ENCODE results near the gene SLC7A6.

SLC7A6 gene

GRCh38 chr16:68235108-68235886 is 29.0 kb upstream of the SLC7A6 start:
- DNase-seq (ENCODE audit: low spot score): no peak

GRCh38 chr16:68235887-68236136 is 28.5 kb upstream of the SLC7A6 start, which contains the start of gene ESRP2:
Gene ESRP2 (minus strand): TSS chr16:68236127. CDS start chr16:68236045, 82 bp downstream.
- DNase-seq (ENCODE audit: low spot score): no peak

- no peak for DNase-seq (ENCODE audit: low spot score)
Observed at GRCh38 chr16:68236137-68236825, 28.0 kb upstream of the SLC7A6 start.

GRCh38 chr16:68236826-68237242 is 27.5 kb upstream of the SLC7A6 start:
- DNase-seq (ENCODE audit: low spot score): no peak

GRCh38 chr16:68237243-68238028 is 26.9 kb upstream of the SLC7A6 start:
- peak; percentile 93 for DNase-seq (ENCODE audit: low spot score)

- DNase-seq (ENCODE audit: low spot score): no peak
Observed at GRCh38 chr16:68238029-68238345, 26.3 kb upstream of the SLC7A6 start.

GRCh38 chr16:68242085-68242484 is 22.2 kb upstream of the SLC7A6 start:
- DNase-seq (ENCODE audit: low spot score): no peak

GRCh38 chr16:68242926-68243858 is 21.1 kb upstream of the SLC7A6 start:
- DNase-seq (ENCODE audit: low spot score): no peak

GRCh38 chr16:68244481-68244902 is 19.8 kb upstream of the SLC7A6 start:
- DNase-seq (ENCODE audit: low spot score): no peak

GRCh38 chr16:68244903-68245853 is 19.1 kb upstream of the SLC7A6 start, which contains the start of gene PLA2G15:
Gene PLA2G15 (plus strand): TSS chr16:68245373. CDS start chr16:68245427, 54 bp downstream.
- DNase-seq (ENCODE audit: low spot score): peak; percentile 93

GRCh38 chr16:68246121-68246520 is 18.2 kb upstream of the SLC7A6 start:
- no peak for DNase-seq (ENCODE audit: low spot score)

GRCh38 chr16:68246666-68247065 is 17.7 kb upstream of the SLC7A6 start:
- no peak for DNase-seq (ENCODE audit: low spot score)

GRCh38 chr16:68247400-68247799 is 16.9 kb upstream of the SLC7A6 start:
- DNase-seq (ENCODE audit: low spot score): no peak

- DNase-seq (ENCODE audit: low spot score): no peak
Observed at GRCh38 chr16:68247932-68248331, 16.4 kb upstream of the SLC7A6 start.

- no peak for DNase-seq (ENCODE audit: low spot score)
Observed at GRCh38 chr16:68249371-68249770, 15.0 kb upstream of the SLC7A6 start.

- DNase-seq (ENCODE audit: low spot score): peak; percentile 54
Observed at GRCh38 chr16:68250951-68251350, 13.4 kb upstream of the SLC7A6 start.

- DNase-seq (ENCODE audit: low spot score): peak; percentile 96
Observed at GRCh38 chr16:68251832-68252231, 12.5 kb upstream of the SLC7A6 start.

- peak; percentile 62 for DNase-seq (ENCODE audit: low spot score)
Observed at GRCh38 chr16:68252383-68252782, 11.9 kb upstream of the SLC7A6 start.

- DNase-seq (ENCODE audit: low spot score): no peak
Observed at GRCh38 chr16:68253721-68254120, 10.6 kb upstream of the SLC7A6 start.

- no peak for DNase-seq (ENCODE audit: low spot score)
Observed at GRCh38 chr16:68255712-68256111, 8.6 kb upstream of the SLC7A6 start.

All from NAMALWA (cell line).